Activated naive CD4-positive, alpha-beta T cell treated with anti-CD3 and anti-CD28 coated beads, Interleukin-2, amount 10 ng/mL, durations not matched to agents 7 days and 5 days (primary cell): ENCODE results near the gene SIK3.
"Not testable (repeated sequence)": the region's sequence is repeated elsewhere in the genome, so short reads cannot be mapped to it uniquely, and the experiment has no call there.

Experiments used
- CTCF ChIA-PET: fragments of 350-600 bp; sonication (Branson Sonifier 250); formaldehyde crosslinking; loops from one replicate; lab custom pipeline; 2021; ENCODE audit warnings: antibody characterized with exemption; lab: Charles Lee
- DNase-seq: peaks from one replicate; pipeline ENCODE4 v3.0.0-alpha.2; 2020
- H3K27ac Mint-ChIP-seq: one replicate; pipeline ENCODE4 v1.8.0; 2021; ENCODE audit warnings: mild to moderate bottlenecking, moderate library complexity, mixed read lengths
- H3K27me3 Mint-ChIP-seq: one replicate; pipeline ENCODE4 v1.8.0; 2021; ENCODE audit warnings: mild to moderate bottlenecking, mixed read lengths
- H3K36me3 Mint-ChIP-seq: one replicate; pipeline ENCODE4 v1.8.0; 2021; ENCODE audit warnings: mixed read lengths
- H3K4me1 Mint-ChIP-seq: one replicate; pipeline ENCODE4 v1.8.0; 2021; ENCODE audit warnings: mixed read lengths
- H3K4me3 Mint-ChIP-seq: one replicate; pipeline ENCODE4 v1.8.0; 2021; ENCODE audit warnings: mild to moderate bottlenecking, moderate library complexity, mixed read lengths
- H3K9me3 Mint-ChIP-seq: one replicate; pipeline ENCODE4 v1.8.0; 2021; ENCODE audit warnings: mixed read lengths

The SIK3 gene

GRCh38 chr11:116821050-116821918 lies 276.9 kb downstream of the SIK3 start:
- CTCF ChIA-PET = interaction anchor here (1.2 kb wide), 1 partner anchor 30 kb away, joined by 4 read pairs; the partner anchor contains the start of gene APOA5
- no peaks in the 10 kb centered on the region for H3K36me3 Mint-ChIP-seq
- H3K27ac Mint-ChIP-seq = no peak overlapping the region
- H3K27me3 Mint-ChIP-seq = peaks cover 3% of the 10 kb centered on the region
- no peaks in the 10 kb centered on the region for H3K4me1 Mint-ChIP-seq
- no peak overlapping the region for H3K4me3 Mint-ChIP-seq
- no peak for DNase-seq
- no peaks in the 10 kb centered on the region for H3K9me3 Mint-ChIP-seq

DNA sequence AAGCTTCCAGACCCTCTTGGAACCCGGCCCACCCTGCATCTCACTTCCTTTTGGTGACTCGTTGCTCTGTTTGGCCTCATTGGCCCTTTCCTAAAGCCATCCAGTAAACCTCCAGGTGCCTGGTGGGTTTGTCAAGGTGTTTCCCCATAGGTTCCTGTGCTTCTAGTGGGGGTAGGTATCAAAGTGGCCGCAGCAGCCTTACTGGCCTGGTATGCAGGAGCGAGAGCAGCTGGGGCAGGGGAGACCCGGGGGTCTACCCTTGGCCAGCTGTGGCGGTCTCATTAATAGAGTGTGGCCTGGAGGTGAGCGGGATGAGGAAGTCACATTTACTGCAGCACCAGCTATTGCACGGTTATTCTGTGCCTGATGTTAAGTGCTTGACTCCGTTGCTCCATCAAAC lies 279.2 kb downstream of the SIK3 start:
- H3K36me3 Mint-ChIP-seq = no peaks in the 10 kb centered on the region

GRCh38 chr11:116814502-116814901 lies 283.7 kb downstream of the SIK3 start:
- Mint-ChIP-seq H3K9me3 (no peaks in the 10 kb centered on the region), H3K27ac (no peak overlapping the region), H3K4me3 (no peak overlapping the region), H3K36me3 (no peaks in the 10 kb centered on the region), H3K4me1 (no peaks in the 10 kb centered on the region), H3K27me3 (peaks cover 19% of the 10 kb centered on the region)
- DNase-seq = no peak
- CTCF ChIA-PET = no interaction called here

More for the DNA sequence above, 279.2 kb downstream of the SIK3 start:
- Mint-ChIP-seq H3K27ac (no peak overlapping the region), H3K27me3 (peaks cover 7% of the 10 kb centered on the region), H3K4me3 (no peak overlapping the region), H3K4me1 (no peaks in the 10 kb centered on the region), H3K9me3 (no peaks in the 10 kb centered on the region)
- CTCF ChIA-PET = no interaction called here
- no peak for DNase-seq

DNA sequence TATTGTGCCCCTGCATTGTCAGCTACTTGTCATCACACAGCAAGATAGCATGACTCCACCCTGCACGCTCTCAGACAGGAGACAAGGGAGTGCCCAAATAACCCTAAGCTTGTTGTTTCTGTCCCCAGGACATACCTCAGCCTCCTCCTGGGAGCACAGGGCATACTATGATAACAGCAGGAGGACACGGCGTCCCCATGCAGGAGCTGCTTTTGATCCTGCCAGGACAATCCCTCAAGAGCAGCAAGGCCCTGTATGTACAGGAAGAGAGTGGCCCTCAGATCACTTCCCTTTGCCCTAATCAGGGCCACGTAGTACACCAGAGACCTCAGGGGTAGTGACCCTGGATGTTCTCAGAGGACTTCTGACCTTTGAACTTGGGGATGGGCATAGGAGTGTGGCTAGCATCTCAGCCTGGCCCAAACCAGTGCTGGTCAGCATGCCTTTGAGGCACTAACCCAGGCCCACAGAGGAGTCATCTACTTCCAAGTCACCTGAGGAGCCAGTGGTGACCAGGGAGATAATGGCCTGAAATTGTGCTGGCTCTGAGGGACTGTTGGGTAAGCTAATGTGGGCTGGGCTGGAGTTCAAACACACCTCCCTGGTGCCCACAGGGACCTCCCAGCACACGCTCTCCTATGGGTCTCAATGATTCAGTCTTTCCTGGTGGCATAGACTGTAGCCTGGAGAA lies 284.3 kb downstream of the SIK3 start:
- CTCF ChIA-PET = interaction anchor here (1.2 to 1.8 kb wide), 2 partner anchors 20 to 23 kb away, joined by 3 to 7 read pairs; partner anchors contain the start of gene APOA5

DNA sequence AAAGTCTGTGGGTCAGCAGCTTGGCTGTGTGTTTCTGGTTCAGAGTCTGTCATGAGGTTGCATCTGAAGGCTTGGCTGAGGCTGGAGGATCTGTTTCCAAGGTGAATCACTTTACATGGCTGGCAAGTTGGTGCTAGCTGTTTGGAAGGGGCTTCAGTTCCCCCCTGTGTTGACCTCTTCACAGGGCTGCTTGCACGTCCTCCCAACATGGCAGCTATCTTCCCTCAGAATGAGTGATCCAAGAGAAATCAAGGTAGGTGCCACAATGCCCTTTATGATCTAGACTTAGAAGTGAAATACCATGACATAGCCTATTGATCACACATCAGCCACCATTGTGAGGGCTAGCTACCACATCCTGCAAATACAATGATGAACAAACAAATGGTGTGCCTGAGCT lies 285.1 kb downstream of the SIK3 start:
- CTCF ChIA-PET = interaction anchor here (1.2 to 1.8 kb wide), 3 partner anchors 20 to 67 kb away, joined by 3 to 7 read pairs (median 4); partner anchors contain the start of gene APOA5
- Mint-ChIP-seq H3K9me3 (no peaks in the 10 kb centered on the region), H3K4me3 (no peak overlapping the region), H3K4me1 (no peaks in the 10 kb centered on the region), H3K27ac (no peak overlapping the region), H3K36me3 (no peaks in the 10 kb centered on the region), H3K27me3 (peaks cover 27% of the 10 kb centered on the region)
- no peak for DNase-seq

More for the DNA sequence above, 284.3 kb downstream of the SIK3 start:
- Mint-ChIP-seq H3K9me3 (no peaks in the 10 kb centered on the region), H3K4me1 (no peaks in the 10 kb centered on the region), H3K4me3 (no peak overlapping the region), H3K27ac (no peak overlapping the region), H3K27me3 (peaks cover 23% of the 10 kb centered on the region), H3K36me3 (no peaks in the 10 kb centered on the region)
- DNase-seq = no peak

- DNase-seq = no peak
- no peak overlapping the region for H3K4me3 Mint-ChIP-seq
- H3K9me3 Mint-ChIP-seq = no peaks in the 10 kb centered on the region
- H3K27me3 Mint-ChIP-seq = peaks cover 32% of the 10 kb centered on the region
- no peaks in the 10 kb centered on the region for H3K4me1 Mint-ChIP-seq
- H3K36me3 Mint-ChIP-seq = no peaks in the 10 kb centered on the region
- no peak overlapping the region for H3K27ac Mint-ChIP-seq
- CTCF ChIA-PET = interaction anchor here (1.2 kb wide), 1 partner anchor 68 kb away, joined by 4 read pairs; no protein-coding TSS in a partner anchor
These were observed 286.1 kb downstream of the SIK3 start for GRCh38 chr11:116812109-116812508.

DNA sequence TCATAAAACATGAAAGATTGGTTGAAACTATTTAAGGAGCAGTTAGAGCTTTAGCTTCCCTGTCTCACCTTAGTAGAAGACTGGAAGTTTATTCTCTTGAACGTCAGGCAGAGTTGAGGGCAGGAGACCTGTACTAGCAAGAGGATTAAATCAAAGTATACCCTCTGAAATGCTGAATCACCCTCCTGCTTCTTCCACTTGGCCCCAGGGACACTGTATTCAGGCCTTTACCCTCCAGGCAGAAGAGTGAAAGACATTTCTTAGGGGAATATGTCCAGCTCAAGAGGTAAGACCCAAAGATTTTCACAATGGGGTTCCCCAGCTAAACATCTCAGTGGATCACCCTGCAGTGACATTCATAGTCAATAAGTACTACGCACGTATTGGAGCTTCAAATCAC lies 287.0 kb downstream of the SIK3 start:
- H3K27me3 Mint-ChIP-seq = peaks cover 32% of the 10 kb centered on the region
- DNase-seq = no peak
- CTCF ChIA-PET = interaction anchor here (1.8 kb wide), 1 partner anchor 25 kb away, joined by 7 read pairs; no protein-coding TSS in a partner anchor
- H3K4me3 Mint-ChIP-seq = no peak overlapping the region
- no peaks in the 10 kb centered on the region for H3K36me3 Mint-ChIP-seq
- H3K4me1 Mint-ChIP-seq = no peaks in the 10 kb centered on the region
- no peak overlapping the region for H3K27ac Mint-ChIP-seq
- no peaks in the 10 kb centered on the region for H3K9me3 Mint-ChIP-seq

- CTCF ChIA-PET = no interaction called here
- Mint-ChIP-seq H3K4me1 (no peaks in the 10 kb centered on the region), H3K9me3 (no peaks in the 10 kb centered on the region), H3K27ac (no peak overlapping the region), H3K36me3 (no peaks in the 10 kb centered on the region), H3K27me3 (peaks cover 43% of the 10 kb centered on the region), H3K4me3 (no peak overlapping the region)
- no peak for DNase-seq
These were observed 289.7 kb downstream of the SIK3 start for GRCh38 chr11:116808262-116809175.

- no peaks in the 10 kb centered on the region for H3K36me3 Mint-ChIP-seq
- H3K27ac Mint-ChIP-seq = no peak overlapping the region
- no peak overlapping the region for H3K4me3 Mint-ChIP-seq
- no peak for DNase-seq
- H3K4me1 Mint-ChIP-seq = no peaks in the 10 kb centered on the region
- CTCF ChIA-PET = interaction anchor here (1.0 kb wide), 1 partner anchor 16 kb away, joined by 3 read pairs; the partner anchor contains the start of gene APOA5
- peaks cover 45% of the 10 kb centered on the region for H3K27me3 Mint-ChIP-seq
- H3K9me3 Mint-ChIP-seq = no peaks in the 10 kb centered on the region
These were observed 290.5 kb downstream of the SIK3 start for GRCh38 chr11:116807601-116808261.

- Mint-ChIP-seq H3K4me3 (no peak overlapping the region), H3K4me1 (no peaks in the 10 kb centered on the region), H3K9me3 (no peaks in the 10 kb centered on the region), H3K27me3 (peaks cover 54% of the 10 kb centered on the region), H3K36me3 (no peaks in the 10 kb centered on the region), H3K27ac (no peak overlapping the region)
- CTCF ChIA-PET = interaction anchor here (1.2 kb wide), 1 partner anchor 12 kb away, joined by 5 read pairs; the partner anchor contains the start of gene APOA5
- no peak for DNase-seq
These were observed 294.2 kb downstream of the SIK3 start for GRCh38 chr11:116804001-116804400.

DNA sequence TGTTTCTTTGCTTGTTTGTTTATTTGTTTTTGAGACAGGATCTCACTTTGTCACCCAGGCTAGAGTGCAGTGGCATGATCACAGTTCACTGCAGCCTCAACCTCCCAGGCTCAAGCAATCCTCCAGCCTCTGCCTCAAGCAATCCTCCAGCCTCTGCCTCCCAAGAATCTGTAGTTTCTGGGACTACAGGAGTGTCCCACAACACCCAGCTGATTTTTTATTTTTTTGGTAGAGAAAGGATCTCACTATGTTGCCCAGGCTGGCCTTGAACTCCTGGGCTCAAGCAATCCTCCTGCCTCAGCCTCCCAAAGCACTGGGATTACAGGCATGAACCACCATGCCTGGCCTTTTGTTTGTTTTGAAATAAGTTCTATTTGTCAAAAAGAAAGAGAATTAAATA lies 296.6 kb downstream of the SIK3 start:
- H3K36me3 Mint-ChIP-seq, DNase-seq, H3K27ac Mint-ChIP-seq, H3K9me3 Mint-ChIP-seq, H3K4me3 Mint-ChIP-seq, H3K4me1 Mint-ChIP-seq: not testable (repeated sequence)
- peaks cover 53% of the 10 kb centered on the region for H3K27me3 Mint-ChIP-seq
- CTCF ChIA-PET = interaction anchor here (0.8 kb wide), 1 partner anchor 34 kb away, joined by 3 read pairs; no protein-coding TSS in a partner anchor

GRCh38 chr11:116800610-116801009 lies 297.6 kb downstream of the SIK3 start:
- Mint-ChIP-seq H3K9me3 (no peaks in the 10 kb centered on the region), H3K36me3 (no peaks in the 10 kb centered on the region), H3K4me1 (no peaks in the 10 kb centered on the region), H3K4me3 (no peak overlapping the region), H3K27ac (no peak overlapping the region), H3K27me3 (peaks cover 51% of the 10 kb centered on the region)
- CTCF ChIA-PET = interaction anchor here (1.3 to 1.9 kb wide), 2 partner anchors 9 to 35 kb away, joined by 4 to 6 read pairs; partner anchors contain the start of gene APOA5
- DNase-seq = no peak

DNA sequence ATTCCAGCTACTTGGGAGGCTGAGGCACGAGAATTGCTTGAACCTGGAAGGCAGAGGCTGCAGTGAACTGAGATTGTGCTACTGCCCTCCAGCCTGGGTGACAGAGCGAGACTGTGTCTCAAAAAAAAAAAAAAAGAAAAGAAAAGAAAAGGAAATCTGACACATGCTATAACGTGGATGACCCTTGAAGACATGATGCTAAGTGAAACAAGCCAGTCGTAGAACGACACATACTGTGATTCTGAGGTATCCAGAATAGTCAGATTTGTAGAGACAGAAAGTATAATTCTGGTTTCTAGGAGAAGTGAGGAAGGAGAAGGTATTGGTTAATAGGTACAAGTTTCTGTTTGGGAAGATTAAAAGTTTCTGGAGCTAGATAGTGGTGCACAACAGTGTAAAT lies 299.9 kb downstream of the SIK3 start:
- Mint-ChIP-seq H3K36me3 (no peaks in the 10 kb centered on the region), H3K27me3 (peaks cover 40% of the 10 kb centered on the region), H3K4me3 (no peak overlapping the region), H3K4me1 (no peaks in the 10 kb centered on the region), H3K27ac (no peak overlapping the region), H3K9me3 (no peaks in the 10 kb centered on the region)
- no peak for DNase-seq
- CTCF ChIA-PET = interaction anchor here (0.6 to 1.9 kb wide), 2 partner anchors 37 to 340 kb away, joined by 3 to 4 read pairs; no protein-coding TSS in a partner anchor
